Suprapubic skin (tissue), 3 donors: ENCODE measurements around the gene ANAPC5.

ENCODE experiments used
- POLR2AphosphoS5 ChIP-seq, 3 donors: sonication (generic); formaldehyde crosslinking; IDR thresholded peaks; one replicate each; pipeline ENCODE4 v1.6.1; 2017; ENCODE audit warnings: antibody characterized with exemption in 3 of 3
- TF ChIP-seq, protein P1 (sequence below), 2 donors: fragments of 200-600 bp in 1 of 2; fragments of 450-650 bp in 1 of 2; sonication (generic) in 1 of 2; IDR thresholded peaks; one replicate each; pipeline ENCODE4 v1.5.1; 2016 to 2019; ENCODE audit warnings: antibody characterized with exemption in 2 of 2, mild to moderate bottlenecking in 1 of 2, moderate library complexity in 1 of 2

DNA sequence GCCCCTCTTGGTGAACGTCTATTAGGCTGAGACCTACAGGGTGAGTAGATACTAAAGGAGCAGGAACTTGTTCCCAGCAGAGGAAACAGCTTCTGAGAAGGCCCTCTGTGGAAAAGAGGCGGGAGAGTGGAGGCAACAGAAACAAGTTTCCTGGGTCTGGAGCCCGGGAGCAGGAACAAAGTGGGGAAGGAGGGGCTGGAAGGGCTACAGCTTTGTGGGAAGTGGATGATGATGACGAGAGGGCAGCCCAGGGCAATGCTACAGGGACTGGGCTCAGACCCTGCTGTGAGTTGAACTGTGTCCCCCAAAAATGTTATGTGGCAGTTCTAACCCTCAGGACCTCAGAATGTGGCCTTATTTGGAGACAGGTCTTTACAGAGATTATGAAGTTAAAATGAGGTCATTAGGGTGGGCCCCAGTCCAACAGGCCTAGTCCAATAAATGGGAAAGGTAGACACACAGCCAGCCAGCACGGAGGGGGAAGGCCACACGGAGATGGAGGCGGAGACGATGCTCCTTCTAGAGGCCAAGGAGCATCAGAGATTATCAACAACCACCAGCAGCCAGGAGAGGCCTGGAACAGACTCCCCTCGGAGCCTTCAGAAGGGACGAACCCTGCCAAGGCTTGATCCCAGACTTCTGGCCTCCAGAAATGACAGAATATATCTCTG, 70.0 kb downstream of the ANAPC5 start:
- TF ChIP-seq, protein P1, sequence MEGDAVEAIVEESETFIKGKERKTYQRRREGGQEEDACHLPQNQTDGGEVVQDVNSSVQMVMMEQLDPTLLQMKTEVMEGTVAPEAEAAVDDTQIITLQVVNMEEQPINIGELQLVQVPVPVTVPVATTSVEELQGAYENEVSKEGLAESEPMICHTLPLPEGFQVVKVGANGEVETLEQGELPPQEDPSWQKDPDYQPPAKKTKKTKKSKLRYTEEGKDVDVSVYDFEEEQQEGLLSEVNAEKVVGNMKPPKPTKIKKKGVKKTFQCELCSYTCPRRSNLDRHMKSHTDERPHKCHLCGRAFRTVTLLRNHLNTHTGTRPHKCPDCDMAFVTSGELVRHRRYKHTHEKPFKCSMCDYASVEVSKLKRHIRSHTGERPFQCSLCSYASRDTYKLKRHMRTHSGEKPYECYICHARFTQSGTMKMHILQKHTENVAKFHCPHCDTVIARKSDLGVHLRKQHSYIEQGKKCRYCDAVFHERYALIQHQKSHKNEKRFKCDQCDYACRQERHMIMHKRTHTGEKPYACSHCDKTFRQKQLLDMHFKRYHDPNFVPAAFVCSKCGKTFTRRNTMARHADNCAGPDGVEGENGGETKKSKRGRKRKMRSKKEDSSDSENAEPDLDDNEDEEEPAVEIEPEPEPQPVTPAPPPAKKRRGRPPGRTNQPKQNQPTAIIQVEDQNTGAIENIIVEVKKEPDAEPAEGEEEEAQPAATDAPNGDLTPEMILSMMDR (IDR thresholded peaks at IDR 0.05): no peak
- no peak for TF ChIP-seq POLR2AphosphoS5 (IDR thresholded peaks at IDR 0.05)
